ENCODE measurements around the gene SMAD7. TPM values are rescaled to one million over a fixed set of nuclear protein-coding genes. Genes with fewer than 3 reads are reported as not detected.

SMAD7 gene
- total RNA-seq, 4 donors from 2014 or later: 22.4 to 48.4 (median 29.3) TPM

DNA sequence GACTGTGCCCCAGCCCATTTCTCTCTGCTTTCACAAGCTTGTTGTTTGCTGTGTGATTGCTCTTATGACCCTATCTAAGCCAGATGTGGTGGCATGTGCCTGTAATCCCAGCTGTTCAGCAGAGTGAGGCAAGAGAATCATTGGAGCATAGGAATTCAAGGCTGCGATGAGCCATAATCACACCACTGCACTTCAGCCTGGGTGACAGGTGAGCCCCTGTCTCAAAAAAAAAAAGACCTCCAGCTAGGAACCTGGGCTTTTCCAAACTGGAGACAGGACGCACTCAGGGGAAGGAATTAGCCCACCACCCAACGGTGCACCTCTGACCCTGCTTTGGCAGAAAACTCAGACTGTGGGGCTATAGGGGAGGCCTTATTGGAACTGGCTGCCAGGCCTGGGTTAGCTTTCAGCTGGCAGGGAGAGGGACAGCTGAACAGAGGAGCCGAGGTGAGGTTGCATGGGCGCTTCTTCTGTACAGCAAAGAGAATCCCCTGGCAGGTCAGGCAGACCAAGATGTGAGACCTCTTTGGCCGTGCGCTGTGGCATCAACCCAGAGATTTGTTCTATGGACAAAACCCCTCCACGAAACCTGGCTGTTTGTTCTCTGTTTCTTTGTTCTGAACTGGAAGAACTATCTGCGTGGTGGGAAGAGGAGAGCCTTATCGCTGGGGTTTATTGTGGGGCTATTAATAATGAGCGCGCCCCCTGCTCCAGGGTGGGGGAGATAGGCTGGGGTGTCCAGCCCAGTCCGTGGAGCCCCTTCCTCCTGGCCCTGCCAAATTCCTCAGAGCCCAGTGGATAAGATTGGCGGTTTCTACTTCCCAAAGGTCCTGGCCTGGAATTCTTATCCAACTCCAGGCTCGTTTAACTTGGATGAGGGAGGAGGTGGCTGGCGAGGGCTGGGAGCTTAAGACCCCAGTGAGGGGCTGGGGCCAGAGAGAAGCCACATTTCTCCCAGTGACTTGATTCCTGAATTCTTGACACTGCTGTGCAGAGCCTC, 38.8 kb upstream of the SMAD7 start:
- H3K27ac ChIP-seq: peak overlapping the region in 1 of 2 donors; percentile 50
- peaks cover 3 to 7% of the 10 kb centered on the region in 2 donors for H3K4me1 ChIP-seq
- TF ChIP-seq POLR2A (IDR thresholded peaks at IDR 0.05): no peak
- TF ChIP-seq, protein P1, sequence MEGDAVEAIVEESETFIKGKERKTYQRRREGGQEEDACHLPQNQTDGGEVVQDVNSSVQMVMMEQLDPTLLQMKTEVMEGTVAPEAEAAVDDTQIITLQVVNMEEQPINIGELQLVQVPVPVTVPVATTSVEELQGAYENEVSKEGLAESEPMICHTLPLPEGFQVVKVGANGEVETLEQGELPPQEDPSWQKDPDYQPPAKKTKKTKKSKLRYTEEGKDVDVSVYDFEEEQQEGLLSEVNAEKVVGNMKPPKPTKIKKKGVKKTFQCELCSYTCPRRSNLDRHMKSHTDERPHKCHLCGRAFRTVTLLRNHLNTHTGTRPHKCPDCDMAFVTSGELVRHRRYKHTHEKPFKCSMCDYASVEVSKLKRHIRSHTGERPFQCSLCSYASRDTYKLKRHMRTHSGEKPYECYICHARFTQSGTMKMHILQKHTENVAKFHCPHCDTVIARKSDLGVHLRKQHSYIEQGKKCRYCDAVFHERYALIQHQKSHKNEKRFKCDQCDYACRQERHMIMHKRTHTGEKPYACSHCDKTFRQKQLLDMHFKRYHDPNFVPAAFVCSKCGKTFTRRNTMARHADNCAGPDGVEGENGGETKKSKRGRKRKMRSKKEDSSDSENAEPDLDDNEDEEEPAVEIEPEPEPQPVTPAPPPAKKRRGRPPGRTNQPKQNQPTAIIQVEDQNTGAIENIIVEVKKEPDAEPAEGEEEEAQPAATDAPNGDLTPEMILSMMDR (IDR thresholded peaks at IDR 0.05): no peak
- H3K9me3 ChIP-seq: no peaks in the 10 kb centered on the region
- intact Hi-C loops (cut with DNase I; ENCODE audit: low total_unique reads): no loop called here
- DNase-seq: no peak
- H3K27me3 ChIP-seq: no peaks in the 10 kb centered on the region
- no peak overlapping the region for H3K4me3 ChIP-seq
- no peaks in the 10 kb centered on the region for H3K36me3 ChIP-seq

DNA sequence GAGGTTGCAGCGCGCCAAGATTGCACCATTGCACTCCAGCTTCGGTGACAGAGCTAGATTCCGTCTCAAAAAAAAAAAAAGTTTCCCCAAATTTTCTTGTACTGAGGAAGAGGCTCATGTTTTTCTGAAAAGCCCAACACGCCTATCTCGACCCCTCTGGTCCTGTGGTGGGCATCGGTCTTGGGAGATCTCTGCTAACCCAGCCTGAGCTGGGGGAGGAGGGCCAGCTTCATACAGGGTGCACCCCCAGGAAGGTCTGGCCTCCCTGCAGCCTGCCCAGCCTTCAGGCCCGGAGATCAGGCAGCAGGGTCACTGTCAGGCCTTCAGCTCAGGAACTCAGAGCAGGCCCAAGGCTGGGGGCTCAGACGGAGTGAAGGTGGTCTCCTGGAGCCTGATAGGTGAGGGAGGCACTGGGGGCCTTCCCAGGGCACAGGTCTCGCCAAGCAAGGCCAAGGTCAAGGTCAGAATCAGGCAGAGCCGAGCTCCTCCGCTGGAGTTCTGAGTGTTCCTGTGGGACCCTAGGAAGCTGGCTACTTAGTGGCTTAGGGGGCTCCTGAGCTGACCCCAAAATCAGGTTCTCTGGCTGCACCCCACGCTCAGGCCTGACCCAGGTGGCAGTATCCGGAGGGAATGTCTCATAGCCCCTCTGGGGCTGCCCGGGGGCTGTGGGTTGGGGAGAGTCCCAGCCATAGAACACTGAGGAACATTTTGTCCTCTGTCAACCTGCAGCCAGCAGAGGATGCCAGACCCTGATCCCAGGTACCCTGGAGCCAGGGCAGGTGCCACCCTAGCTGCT, 37.9 kb upstream of the SMAD7 start:
- peaks cover 0 to 5% of the 10 kb centered on the region in 2 donors for H3K4me1 ChIP-seq
- no peak overlapping the region for H3K4me3 ChIP-seq
- intact Hi-C loops (cut with DNase I; ENCODE audit: low total_unique reads): no loop called here
- no peak overlapping the region for H3K27ac ChIP-seq
- DNase-seq: no peak
- H3K9me3 ChIP-seq: no peaks in the 10 kb centered on the region
- no peak for TF ChIP-seq POLR2A (IDR thresholded peaks at IDR 0.05)
- TF ChIP-seq, protein P1 (IDR thresholded peaks at IDR 0.05): no peak
- no peaks in the 10 kb centered on the region for H3K36me3 ChIP-seq
- no peaks in the 10 kb centered on the region for H3K27me3 ChIP-seq

DNA sequence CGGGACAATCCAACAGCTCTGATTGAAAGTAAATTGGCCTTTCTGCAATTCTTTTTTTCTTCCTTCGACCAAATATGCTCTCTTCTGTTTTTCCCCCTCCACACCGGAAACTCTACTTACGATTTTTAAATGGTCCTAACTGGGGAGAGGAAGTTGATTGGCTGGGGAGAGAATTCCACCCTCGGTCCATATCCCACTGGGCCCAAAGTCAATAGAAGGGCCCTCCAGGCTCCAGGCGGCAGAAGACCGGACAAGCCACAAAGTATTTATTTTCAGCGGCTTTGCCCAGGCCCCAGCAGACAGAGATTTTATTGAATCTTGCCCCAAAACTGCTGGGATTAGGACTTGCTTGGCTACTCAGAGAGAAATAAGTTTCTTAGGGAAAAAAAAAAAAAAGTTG, 37.1 kb upstream of the SMAD7 start:
- TF ChIP-seq POLR2A (IDR thresholded peaks at IDR 0.05): no peak
- TF ChIP-seq, protein P1 (IDR thresholded peaks at IDR 0.05): no peak
- Histone ChIP-seq H3K4me1 (peaks cover 0 to 5% of the 10 kb centered on the region in 2 donors), H3K27me3 (no peaks in the 10 kb centered on the region), H3K27ac (no peak overlapping the region), H3K4me3 (no peak overlapping the region), H3K9me3 (no peaks in the 10 kb centered on the region), H3K36me3 (no peaks in the 10 kb centered on the region)
- no peak for DNase-seq
- intact Hi-C loops (cut with DNase I; ENCODE audit: low total_unique reads): no loop called here

DNA sequence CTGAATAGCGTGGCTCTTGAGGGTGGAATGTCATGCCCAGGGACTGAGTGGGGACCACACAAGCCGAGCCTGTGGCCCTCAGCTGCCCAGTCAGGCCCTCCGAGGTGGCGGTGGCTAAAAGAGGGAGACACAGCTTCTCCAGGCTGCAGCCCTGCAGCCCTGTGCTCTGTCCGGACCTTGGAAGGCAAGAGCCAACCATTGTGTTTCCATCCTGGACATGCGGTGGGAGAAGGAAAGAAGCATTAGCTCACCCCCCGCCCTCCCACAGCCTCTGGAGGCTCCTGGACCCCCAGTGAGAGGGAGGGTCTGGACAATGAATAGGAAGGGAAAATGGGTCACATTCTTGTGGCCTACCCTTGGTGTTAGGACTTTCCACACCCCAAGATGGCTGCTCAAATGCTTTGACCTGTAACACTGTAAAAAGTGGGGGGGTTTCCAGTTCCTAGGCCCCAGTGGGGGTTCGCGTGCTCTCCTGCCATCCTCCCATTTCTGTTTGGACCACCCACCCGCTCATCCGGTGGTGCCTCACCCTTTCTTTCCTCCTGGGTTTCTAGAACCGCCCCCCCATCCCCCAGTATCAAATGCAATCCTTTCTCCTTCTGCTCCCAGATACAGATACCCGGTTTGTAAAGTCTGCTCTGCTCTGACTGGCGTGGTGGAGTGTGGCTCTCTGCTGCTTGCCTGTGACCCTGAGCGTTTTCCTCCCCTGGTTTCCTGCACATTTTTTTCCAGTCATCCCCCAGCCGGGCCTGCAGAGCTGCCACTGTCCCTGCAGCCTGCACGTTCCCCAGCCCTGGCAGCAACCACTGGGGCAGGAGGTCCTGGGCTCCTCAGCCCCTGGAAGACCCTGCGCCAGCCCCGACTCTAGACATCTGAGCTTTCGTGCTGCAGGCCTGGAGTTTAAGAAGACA, 36.3 kb upstream of the SMAD7 start:
- intact Hi-C loops (cut with DNase I; ENCODE audit: low total_unique reads): no loop called here
- Histone ChIP-seq H3K4me3 (no peak overlapping the region), H3K9me3 (no peaks in the 10 kb centered on the region), H3K27ac (no peak overlapping the region), H3K27me3 (no peaks in the 10 kb centered on the region), H3K4me1 (peaks cover 0 to 5% of the 10 kb centered on the region in 2 donors), H3K36me3 (no peaks in the 10 kb centered on the region)
- no peak for DNase-seq
- TF ChIP-seq, protein P1 (IDR thresholded peaks at IDR 0.05): no peak
- no peak for TF ChIP-seq POLR2A (IDR thresholded peaks at IDR 0.05)
